Suppressor macrophage treated with lipopolysaccharide for 4 hours (primary cell): Measurements from ENCODE around the gene LURAP1L.
"Not testable (repeated sequence)": the region's sequence is repeated elsewhere in the genome, so short reads cannot be mapped to it uniquely, and the experiment has no call there.

Experiments
- DNase-seq: peaks from one replicate; pipeline ENCODE4 v3.0.0-alpha.2; 2020

The LURAP1L gene

GRCh38 chr9:12862611-12863410 is 88.0 kb downstream of the LURAP1L start:
- no peak for DNase-seq

DNA sequence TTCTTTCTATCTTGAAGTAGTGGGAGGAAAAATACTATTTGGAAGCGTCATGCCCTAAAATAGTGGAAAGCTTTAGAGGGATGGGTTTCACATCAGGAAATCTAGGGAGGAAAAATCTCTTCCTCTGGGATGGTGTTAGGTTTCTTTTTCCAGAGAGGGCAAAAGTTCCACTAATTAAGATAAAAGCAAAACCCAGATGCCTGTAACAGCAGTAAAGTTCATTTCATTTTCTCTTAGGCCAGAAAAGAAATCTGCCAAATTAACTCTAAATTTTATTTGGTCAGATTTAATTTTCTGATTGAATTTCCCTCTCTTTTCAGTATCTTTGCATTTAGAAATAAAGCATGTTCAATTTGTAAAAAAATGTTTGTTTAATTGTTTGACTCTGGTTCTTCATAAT is 88.8 kb downstream of the LURAP1L start:
- DNase-seq = no peak

- not testable (repeated sequence) for DNase-seq
Measured at GRCh38 chr9:12865380-12865779, 90.6 kb downstream of the LURAP1L start.
